NCI-H1105 (cell line): ENCODE results near the gene EHBP1.
A peak's percentile ranks its signal among the peaks of the same experiment; 100 is the strongest.

Experiments used
- DNase-seq: peaks from one replicate; lab custom pipeline; 2025; lab: John Stamatoyannopoulos, UW

Gene EHBP1

DNA sequence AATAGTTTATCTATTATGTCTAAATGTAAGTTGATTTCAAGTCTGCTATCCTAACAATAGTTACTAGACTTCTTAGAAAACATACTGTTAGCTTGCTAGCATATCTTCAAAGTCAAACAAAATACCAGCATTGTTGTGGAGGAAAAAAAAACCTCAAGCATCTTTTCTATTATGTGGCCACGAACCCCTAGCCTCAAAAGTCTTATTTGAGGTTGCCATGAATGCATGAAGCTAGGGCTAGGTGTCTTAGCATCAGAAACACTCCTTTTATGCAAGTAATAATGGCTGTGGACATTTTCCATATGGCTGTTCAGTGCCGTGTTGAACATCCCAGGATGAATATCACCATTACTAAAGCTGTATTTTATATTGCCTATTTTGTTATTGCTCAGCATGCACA lies 258.5 kb downstream of the EHBP1 start:
- no peak for DNase-seq

DNA sequence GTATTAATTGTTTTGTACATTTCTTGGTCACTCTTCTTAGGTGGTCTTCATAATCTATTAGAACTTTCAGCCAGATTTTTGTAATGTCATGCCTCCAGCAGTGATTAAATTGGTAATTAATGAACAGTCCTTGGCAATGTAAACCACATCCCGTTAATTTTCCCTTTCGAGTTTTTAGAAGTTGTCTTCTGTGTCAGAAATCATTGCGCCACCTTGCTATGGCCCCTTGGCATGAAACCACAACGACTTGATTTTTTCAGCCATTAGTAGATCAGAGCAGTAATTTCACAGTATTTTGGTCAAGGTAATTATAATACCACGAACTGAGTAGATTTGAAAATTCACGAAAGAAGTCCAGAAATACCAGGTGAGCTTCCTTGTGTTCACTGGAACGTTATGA lies 259.2 kb downstream of the EHBP1 start:
- DNase-seq, result no peak

DNA sequence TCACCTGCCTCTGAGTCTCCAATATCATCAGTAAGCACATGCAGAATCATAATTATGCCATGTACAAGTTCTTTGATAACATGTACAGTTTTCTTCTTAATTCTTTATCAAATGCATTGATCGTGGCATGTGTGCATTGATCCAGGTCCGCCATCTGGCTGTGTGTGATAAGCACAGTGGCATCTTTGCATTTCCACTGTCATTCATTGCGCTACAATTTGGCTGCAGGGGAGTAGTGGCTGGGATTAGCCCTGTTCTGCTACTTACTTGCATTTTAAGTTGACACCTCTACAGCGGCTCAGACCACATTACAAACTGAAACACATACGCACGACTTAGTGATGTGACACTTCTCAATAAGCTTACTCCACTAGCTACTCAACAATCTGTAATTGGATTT lies 261.5 kb downstream of the EHBP1 start:
- DNase-seq, result no peak

DNA sequence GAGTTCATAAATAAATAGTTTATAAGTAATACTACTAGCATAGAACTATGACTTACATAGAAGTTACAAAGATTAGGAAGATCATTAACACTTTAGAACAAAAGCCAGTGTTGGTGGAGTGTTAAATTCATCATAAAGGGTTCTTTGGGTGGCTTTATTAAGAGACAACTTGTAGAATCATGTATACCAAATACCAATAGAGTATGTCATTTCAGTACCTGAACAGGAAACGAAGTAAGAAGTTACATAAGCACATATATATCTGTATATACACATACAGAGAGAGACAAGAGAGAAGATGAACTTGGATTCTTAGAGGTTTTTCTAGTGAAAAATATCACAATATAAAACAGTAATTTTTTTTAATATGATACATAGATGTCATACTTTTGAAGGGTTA lies 262.7 kb downstream of the EHBP1 start:
- DNase-seq, result no peak

DNA sequence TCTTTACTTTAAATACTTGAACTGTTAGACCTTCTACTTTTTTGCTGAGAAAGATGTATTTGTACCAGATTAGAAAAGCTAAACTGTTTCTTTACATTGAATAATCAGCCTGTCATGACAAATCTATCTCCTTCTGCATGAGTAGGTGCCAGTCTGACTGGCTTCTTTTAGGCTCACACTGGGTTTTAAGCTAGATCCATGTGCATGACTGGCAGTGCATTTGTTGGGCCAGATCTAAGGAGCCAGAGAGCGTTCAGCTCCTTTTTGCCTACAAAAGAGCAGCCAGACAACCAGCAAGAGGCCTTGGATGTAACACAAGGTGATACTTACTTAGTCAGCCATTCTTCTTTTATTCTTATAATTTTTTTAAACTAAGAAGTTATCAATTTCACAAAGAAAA lies 263.2 kb downstream of the EHBP1 start:
- no peak for DNase-seq

DNA sequence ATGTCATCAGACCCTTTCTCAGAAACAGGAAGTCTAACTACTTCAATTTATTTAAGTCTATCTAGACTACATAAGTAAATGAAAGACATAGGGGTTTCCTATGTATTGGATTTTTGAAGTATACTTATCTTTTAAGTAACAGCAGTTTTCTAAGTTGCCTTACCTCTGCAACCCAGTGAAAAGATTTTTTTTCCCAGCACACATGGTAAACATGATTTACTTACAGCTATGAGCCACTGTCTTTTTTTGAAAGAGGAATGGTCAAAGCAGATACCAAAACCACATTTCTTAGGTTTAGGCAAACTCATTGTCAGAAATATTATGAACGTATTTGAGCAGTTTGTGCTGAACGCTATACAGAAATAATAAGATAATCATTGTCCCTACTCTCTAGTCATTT lies 266.4 kb downstream of the EHBP1 start:
- DNase-seq, result no peak

DNA sequence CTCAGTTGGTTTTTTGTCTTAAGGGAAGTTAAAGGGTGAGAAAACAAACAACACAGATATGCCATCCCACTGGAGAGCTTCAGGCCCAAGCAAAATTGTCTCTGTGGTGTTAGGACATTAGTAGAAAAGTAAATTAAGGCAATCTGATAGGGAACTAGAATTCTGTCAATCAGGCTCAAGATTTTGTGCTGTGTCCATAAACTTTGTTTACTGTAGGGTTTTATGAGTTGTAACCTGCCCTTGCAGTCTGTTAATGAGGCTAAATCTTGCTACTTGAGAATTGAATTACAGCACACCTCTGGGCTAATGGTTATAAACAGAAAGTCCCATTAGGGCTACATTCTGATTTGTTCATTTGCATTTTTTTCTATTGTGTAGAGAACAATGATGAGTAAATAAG lies 267.1 kb downstream of the EHBP1 start:
- peak; percentile 33 for DNase-seq

DNA sequence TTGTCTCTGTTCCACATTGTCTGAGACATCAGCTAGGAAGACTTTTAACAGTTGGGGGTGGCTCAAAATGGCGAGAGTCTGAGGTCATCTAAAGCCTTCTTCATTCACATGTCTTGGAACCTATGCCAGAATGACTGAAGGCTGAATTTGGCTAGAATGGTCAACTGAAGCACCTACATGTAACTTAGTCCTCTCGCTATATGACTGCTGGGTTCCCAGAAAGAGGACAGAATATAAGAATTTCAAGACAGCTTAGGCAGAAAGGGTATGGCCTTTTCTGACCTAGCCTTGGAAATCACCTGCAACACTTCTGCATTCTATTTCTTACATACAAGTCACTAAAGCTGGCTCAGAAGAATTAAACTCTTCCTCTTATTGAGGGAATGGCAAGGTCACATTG lies 269.5 kb downstream of the EHBP1 start:
- no peak for DNase-seq

DNA sequence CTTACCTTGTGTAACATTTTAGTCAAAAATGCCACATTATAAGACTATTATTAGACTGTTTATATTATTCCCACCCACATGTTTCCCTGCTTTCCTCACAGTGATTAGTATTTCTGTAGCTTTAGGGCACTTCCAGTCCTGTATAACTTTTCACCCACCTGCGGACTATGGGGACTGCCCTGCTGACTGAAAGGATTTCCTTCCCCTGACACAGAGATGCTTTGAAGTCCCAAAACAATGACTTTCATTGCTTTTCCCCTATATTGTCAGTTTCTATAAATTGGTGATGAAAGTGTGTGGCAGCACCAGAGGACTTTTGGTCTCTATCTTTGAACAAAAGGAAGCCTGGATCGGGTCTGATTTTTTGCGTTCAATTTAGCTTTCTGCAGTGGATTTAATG lies 286.1 kb downstream of the EHBP1 start:
- DNase-seq, result no peak

DNA sequence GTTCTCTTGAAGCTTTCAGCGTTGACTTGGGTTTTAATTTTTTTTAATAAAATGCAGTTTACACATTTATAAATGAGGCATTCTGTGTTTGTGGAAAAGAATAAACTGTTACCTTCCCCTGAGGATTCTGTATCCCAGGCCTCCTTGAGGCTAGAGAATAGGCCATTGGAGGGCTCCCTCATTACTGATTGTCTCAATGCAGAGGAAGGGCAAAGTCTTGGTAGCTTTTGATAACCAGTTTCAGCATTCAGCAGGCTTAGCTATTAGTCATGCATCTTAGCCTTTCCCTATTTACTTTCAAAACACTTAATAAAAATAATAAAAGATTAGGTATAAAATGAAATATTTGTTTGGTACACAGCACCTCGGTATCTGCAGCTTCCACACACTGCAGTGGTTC lies 287.0 kb downstream of the EHBP1 start:
- DNase-seq, result no peak

DNA sequence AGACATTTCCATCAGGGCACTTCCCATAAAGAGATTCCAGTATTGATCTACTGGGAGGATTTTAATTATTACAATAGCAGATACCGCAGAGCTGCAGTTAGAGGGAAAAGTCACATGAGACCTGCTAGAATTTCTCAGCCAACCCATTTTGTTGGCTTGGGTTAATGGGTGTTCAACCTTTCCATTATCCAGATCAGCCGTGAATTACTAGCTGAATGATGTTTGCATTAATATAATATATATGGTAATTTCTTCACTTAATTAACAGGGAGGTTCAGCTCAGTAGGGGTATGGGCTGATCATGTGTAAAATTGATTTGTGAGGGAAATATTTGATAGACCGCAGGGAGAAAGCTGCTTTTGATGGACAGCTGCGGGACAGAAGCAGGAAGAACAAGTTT lies 288.7 kb downstream of the EHBP1 start:
- DNase-seq, result no peak

DNA sequence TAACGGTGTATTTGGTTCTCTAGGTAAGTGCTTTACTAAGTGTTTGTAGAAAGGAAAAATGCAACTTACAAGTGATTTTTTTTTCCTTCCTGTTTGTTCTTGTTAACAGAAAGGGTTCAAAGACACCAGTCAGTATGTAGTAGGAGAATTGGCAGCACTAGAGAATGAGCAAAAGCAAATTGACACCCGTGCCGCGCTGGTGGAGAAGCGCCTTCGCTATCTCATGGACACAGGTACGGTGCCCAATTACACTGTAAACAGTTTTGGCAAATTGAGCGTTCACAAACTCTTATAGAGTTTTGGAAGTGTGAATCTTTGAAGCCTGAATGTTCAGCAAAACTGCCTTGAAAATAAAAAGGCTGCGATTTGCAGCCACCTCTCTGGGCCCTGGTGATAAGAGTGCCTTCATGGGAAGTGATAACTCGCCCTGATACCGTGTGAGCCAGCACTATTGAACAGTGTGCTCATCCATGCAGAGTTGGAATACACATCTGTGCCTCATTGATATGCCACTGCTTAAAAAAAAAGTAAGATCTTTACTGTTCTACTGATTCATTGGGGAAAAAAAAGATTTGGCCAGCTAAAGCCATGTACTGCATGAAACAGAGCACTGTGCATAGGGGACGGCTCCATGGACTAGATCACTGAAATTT lies 291.1 kb downstream of the EHBP1 start:
- DNase-seq, result no peak

DNA sequence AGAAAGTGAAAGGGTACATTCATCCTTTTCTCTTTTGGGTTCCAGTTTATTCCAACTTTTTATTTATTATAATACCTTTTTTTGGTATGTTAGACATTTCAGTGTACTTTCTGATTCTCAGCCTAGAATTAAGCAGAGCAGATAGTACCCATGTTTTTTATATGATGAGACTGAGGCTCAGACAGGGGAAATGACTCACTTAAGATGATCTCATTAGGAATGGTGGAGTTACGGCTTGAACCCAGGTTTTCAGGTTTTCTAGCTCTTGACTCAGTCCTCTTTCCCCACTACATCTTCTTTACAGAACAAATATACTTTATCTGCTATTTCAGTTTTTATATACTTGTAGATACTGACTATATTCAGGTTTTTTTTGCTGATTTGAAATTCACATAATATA lies 293.4 kb downstream of the EHBP1 start:
- DNase-seq, result no peak

DNA sequence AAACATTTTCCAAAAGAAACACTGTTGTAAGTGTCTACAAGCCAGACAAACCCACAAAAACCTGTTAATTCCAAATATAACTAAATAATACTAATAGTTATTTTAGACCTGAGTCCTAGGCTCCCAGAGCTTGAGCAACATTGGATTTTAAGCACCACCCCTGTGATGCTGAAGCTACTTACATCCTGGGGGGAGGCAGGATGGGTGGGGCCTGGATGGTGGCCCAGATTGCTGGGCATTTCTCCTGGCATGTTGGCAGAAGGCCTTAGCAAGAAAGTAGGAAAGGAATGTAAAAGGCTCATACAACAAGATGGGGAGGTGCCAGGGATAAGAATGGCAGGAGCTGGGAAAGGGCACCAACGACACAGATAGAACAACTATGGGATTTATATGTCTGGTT lies 294.4 kb downstream of the EHBP1 start:
- no peak for DNase-seq

DNA sequence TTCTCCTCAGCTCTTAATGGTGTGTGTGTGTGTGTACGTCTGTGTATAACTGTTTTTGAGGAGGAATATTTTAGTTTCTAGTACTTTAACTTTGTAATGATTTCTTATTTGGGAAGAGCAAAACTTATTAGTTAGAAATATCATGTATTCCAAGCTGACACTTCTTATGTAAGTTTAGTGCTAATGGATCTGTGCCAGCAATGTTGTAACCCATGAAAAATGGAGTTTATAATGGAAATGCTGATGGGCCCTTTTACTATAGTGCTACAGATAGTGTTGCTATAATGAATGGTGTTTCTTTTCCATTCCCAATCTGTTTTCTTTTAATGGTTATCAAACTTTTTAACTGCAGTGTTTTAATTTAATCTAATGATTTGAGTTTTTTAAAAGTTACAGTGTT lies 295.3 kb downstream of the EHBP1 start:
- no peak for DNase-seq

DNA sequence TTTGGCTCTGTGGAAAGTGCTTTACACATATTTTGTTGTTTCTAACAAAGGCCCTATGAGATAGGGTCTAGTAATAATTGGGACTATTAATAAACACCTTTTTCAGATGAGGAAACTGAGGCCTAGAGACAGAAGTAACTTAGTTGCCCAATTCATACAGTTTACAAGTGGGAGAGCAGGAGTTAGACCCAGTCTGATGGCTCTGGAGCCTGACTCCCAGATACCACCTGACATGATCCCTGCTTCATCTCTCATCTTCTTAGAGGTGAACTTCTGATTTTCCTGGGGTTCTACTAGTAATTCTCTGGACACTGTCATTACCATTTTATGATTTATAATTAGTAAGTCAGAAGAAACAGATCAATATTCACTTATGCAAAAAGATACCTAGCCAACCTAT lies 296.1 kb downstream of the EHBP1 start:
- no peak for DNase-seq

DNA sequence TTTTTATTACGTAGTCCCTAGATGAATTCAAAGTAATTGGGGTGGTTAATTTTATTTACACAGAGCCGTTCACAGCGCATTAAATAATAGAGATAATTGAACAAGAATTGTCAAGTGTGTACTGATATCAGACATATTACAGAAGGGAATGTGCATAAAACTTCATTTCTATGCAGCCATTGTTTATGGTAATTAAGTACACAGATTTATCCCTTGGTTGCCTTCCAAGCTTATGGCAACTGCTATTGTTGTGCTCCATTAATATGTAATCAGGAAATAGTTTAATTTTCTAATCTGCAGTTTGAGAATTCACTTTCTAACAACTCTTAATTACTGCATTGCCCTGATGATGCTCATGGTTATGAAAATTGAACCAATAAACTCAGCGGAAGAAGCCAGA lies 297.8 kb downstream of the EHBP1 start:
- DNase-seq, result peak; percentile 26

DNA sequence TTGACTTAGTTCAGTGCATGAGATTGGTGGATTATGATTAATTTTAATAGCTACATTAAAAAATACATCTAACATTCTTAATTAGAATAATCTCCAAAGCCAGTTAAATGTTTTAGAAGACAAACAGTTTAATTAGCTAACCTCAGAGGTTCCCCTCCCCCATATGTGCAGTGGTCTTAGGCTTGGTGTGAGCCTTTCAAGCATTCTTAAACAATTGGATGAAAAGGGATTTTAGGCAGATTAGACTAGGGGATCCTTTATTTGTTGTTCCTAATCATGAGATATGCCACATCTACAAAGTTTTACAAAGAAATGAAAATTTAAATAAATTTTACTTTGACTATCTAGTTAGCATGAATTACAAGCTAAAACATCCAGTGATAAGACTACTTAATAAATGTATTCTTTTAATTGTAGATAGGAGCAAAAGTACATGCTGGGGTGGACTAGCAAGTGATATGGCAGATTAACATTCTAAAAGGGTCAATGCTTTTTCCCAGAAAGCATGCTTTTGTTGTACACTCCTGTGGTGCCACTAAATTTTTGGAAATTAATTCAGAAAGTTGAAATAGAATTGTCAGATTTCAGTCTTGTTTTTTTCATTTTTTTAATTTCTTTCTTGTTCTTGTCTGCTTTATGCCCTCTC lies 302.4 kb downstream of the EHBP1 start:
- no peak for DNase-seq

DNA sequence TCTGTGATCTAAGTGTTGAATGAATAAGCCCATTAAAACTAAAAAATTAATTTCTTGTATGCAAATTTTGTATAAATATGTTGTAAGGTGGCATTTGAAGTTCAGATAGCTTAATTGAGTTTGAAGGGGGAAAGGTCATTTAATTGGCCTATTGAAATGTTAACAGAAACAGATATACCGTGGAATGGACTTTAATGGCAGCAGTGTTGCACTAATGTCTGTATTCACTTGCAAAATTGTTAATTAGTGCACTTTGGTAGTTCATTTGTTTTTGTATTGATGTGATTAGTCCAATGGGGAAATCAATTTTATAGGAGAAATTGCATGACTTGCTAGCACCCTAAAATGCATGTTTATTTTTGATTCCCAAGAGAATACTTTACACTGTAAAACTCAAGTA lies 303.3 kb downstream of the EHBP1 start:
- DNase-seq, result no peak

DNA sequence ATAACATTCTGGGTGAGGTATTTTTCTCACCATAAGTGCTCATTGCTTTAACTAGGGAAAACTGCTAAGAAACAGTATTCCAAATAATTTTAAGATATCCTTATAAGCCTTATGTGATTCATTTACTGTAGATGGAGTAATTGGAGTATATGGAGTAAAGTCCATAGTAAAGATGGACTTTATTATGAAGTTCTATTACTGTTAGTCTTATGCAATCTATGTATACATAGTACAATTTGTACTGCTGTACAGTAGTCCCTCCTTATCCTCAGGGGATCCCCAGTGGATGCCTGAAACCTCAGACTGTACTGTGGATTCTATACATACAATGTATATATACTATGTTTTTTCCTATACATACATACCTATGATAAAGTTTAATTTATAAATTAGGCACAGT lies 304.0 kb downstream of the EHBP1 start:
- no peak for DNase-seq

DNA sequence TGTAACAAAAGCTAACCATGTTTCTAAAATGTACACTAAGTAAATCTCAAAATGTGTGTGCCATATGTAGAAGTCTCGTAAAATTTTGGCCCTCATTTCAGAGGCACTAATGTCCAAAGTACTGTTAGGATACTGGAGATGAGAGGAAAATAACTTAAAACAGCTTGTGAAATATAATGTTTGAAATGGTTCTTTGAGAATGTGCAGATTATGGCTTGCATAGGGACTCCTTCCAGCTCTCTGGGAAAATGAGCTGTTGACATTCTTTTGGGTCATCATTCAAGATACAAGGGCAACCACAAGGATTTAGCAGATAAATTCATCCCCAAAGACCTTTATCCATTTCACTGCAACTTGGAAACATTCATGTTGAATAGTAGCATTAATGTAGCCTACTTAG lies 307.0 kb downstream of the EHBP1 start:
- no peak for DNase-seq

DNA sequence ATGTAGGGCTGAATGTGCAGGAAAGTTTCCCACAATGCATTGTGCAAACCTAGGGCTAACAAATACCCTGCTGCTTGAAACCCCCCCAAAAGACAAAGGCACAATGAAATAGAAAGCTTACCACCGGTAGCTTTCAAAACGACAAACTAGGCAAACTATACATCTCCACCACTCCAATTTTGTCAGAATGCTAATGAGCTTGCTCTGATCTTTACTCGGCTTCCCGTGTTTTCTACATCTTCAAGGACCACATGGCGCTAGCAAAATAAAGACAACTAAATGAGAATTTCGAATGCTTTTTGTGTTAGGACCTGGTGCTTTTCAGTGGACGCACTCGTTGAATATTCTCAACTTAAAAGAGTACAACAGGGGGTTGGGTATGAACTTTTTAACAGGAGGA lies 307.9 kb downstream of the EHBP1 start:
- DNase-seq, result no peak

DNA sequence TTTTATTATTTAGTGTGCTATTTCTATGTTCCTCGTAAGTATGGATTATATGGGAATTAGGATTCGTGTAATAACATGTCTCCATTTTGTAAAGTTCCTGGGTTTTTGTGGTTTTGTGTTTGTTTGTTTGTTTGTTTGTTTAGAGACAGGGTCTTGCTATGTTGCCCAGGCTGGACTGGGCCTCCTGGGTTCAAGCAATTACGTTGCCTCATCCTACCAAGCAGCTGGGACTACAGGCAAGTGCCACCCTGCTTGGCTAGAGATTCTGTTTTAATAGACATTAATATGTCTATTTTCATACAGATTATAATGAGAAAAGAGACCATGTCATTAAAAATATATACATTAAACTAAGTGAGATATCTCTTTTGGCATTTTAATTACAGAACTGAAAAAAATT lies 309.9 kb downstream of the EHBP1 start:
- DNase-seq, result no peak

DNA sequence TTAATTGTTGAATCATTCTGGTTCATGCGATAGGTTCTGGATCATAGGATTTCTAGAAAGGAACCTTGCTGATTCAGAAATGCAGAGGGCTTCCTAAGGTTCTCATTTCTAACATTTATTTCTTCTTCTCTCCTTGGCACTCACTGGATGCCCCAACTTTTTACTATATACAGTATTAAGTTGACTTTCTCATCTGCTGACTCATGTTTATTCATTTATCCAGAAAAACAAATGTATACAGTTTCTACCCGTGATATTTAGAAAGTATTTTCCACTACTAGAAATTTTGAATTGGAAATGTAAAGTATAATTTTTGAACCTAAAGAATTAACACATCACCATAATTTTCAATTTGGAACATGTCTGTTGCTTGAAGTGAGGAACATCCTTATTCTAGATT lies 312.9 kb downstream of the EHBP1 start:
- DNase-seq, result no peak
